Activated CD4-positive, alpha-beta T cell treated with anti-CD3 and anti-CD28 coated beads for 48 hours (primary cell): ENCODE results near the gene TRAF3.

Experiments used
- DNase-seq: peaks from one replicate; pipeline ENCODE4 v3.0.0-alpha.2; 2020

Gene TRAF3, protein sequence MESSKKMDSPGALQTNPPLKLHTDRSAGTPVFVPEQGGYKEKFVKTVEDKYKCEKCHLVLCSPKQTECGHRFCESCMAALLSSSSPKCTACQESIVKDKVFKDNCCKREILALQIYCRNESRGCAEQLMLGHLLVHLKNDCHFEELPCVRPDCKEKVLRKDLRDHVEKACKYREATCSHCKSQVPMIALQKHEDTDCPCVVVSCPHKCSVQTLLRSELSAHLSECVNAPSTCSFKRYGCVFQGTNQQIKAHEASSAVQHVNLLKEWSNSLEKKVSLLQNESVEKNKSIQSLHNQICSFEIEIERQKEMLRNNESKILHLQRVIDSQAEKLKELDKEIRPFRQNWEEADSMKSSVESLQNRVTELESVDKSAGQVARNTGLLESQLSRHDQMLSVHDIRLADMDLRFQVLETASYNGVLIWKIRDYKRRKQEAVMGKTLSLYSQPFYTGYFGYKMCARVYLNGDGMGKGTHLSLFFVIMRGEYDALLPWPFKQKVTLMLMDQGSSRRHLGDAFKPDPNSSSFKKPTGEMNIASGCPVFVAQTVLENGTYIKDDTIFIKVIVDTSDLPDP

DNA sequence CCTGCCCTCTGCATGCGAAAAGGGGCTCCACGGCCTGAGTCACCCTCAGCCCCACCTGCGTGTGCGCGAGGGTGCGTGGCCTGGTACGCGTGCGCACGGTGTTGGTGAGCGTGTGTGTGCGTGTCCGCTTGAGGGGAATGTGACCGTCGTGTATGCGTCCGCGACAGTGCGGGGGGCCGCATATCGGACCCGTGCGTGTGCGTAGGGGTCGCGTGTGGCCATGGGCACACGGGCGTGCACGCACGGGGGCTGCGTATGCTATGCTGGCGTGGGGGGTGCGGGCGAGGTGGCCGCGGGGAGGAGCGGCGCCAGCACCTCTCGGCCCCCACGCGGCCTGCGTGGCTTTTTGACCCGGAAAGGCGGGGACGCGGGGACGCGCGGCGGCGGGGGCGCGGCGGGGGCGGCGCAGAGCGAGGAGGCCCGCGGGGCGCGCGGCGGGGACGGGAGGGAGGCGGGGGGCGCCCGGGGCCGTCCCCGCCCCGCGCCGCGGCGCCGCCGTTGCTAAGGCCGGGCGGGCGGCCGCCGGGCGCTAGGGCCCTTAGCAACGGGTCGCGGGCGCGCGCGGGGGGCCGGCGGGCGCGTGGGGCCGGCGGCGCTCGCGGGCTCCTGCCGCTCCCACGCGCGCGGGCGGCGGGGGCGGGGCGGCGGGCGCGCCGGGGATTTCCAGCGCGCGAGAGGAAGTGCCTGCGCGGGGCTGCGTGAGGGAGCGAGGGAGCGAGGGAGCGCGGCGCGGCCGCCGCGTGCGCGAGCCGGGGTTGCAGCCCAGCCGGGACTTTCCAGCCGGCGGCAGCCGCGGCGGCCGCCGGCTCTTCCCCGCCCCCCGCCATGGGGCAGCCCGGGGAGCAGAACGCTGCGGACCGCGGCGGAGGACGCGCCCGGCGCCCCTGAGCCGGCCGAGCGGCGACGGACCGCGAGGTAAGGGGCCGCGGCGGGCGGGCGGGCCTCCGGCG, at the start of gene TRAF3:
Gene TRAF3 (plus strand): TSS at position 689 of the 950 bp plus-strand sequence. CDS start 92,753 bp downstream, outside the sequence.
- peak; percentile 84 for DNase-seq

GRCh38 chr14:102728501-102728900, 48.7 kb upstream of the TRAF3 start:
- DNase-seq = no peak

DNA sequence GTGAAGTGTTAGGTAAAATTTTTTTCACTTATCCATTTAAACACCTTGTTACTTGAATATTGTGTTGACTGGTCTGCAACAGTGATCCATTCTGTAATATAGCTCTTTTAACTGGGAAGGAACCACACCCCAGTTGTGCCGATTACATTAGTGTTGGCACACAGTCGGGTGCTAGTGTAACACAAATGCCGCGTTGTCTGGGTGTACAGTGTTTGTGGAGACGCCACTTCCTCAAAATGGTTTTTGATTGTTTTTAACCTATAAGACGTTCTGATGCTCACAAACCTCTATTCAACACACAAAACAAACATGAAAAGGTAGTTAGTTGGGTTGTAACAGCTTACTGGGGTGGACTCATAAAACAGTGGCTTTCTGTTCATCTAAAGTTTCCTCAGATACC, 48.0 kb upstream of the TRAF3 start:
- DNase-seq = no peak

GRCh38 chr14:102729825-102730224, 47.4 kb upstream of the TRAF3 start:
- DNase-seq = no peak

DNA sequence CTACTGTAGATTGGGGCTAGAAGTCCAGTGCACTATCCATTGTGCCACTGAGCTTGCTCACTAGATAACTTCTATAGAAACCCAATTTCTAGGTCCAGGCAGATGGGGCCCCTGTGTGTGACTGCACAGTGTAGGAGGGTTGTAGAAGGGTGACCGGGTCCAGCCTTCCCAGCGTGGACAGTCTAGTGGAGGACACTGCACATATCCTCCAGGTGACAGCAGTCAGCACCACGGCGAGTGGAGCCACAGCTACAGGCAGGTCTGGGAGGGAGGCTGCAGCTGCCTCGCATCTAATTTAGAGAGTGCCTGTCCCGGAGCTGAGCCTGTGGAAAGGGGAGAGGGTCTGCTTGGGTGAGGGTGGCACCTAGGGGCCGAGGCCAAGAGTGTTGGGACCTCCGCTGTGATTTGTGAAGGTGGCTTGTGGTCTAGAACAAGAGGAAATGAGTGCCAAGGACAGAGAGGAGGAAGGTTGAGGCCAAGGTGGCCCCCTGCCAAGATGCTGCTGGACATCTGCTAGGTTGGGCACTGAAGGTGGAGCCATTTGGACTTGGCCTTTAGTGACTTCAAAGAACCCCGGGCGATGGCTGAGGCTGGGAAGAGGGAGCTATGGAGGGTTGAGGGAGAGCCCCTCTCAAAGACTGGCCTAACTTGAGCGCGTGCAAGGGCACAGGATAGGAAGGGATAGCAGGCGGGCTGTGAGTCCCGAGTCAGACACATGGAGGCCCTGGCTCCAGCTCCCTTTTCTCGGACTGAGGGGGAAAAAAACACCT, 46.0 kb upstream of the TRAF3 start:
- DNase-seq = no peak

- no peak for DNase-seq
These were observed 45.1 kb upstream of the TRAF3 start for GRCh38 chr14:102731871-102732800.

DNA sequence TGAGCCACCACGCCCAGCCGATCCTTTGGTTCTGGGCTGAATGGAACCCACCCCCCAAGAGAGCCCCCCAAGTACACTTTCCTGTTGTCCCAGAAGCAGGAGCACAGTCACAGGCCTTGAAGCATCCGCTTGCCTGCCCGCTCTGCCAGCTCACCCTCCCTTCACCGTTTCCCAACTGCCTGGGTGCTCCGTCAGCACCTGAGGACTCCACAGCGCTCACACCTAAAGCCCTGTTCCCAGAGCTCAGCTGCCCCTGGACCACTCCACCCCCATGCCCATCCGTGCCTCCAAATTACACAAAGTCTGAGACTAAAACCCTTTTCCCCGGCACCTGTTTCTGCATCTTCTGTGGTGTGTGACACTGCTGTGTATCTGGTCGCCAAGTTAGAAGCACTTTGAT, 44.3 kb upstream of the TRAF3 start:
- DNase-seq = no peak

GRCh38 chr14:102733326-102733725, 43.9 kb upstream of the TRAF3 start:
- no peak for DNase-seq

GRCh38 chr14:102734436-102734835, 42.8 kb upstream of the TRAF3 start:
- no peak for DNase-seq

DNA sequence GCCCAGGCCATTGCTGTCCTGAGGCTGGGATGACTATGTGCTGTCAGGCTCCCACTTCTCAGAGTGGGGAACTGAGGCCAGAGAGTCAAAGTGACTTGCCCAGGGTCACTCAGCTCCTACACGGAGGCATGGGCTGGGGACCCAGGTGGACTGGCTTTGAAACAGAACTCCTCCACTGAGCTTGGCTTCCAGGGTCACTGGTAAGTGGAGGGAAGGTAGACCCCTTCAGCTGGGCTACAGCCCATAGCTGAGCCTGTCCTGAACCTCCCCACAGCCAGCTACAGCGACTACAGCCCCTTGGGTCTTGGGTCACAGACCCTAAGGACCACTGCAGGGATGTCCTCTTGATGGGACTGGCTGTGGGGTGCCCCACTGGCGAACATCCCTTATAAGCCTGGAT, 40.3 kb upstream of the TRAF3 start:
- DNase-seq = no peak

- no peak for DNase-seq
These were observed 39.6 kb upstream of the TRAF3 start for GRCh38 chr14:102737402-102738372.

DNA sequence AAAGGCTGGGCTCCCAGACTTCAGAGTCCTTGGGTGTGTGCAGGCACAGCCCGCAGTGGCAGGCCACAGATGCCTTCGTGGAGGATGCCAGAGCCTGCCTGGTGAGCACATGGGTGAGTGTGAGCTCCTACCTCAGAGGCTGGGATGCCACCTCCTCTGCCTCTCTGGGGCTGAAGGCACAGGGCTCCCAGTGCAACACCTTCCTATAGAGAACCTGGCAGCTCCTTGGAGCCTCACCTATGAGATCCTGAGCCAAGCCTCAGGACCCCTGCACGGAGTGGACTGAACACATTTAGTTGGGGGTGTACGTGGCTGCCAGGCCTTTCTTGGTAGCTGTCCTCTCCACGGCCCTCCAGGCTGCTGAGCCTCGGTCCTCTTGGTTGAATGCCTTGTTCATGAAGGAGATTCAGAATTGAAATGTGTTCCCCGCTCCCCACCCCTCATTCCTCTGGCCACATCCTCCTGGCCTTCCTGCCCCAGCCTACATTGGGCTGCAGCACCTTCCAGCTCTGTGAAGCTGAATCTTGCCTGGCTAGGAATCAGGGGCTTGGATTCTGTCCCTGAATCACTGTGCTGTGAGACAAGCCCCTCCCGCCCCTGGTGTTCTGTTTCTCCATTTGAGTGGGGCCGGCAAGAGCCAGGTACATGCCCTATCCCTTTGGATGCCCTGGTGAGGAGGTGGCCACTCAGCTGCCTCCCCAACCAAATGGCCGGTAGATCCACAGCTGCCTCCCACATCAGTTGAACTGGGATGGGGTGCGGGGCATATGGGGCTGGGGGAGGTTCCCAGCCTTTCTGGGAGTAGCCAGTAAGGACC, 38.7 kb upstream of the TRAF3 start:
- DNase-seq = no peak

GRCh38 chr14:102739190-102739469, 38.1 kb upstream of the TRAF3 start:
- no peak for DNase-seq

DNA sequence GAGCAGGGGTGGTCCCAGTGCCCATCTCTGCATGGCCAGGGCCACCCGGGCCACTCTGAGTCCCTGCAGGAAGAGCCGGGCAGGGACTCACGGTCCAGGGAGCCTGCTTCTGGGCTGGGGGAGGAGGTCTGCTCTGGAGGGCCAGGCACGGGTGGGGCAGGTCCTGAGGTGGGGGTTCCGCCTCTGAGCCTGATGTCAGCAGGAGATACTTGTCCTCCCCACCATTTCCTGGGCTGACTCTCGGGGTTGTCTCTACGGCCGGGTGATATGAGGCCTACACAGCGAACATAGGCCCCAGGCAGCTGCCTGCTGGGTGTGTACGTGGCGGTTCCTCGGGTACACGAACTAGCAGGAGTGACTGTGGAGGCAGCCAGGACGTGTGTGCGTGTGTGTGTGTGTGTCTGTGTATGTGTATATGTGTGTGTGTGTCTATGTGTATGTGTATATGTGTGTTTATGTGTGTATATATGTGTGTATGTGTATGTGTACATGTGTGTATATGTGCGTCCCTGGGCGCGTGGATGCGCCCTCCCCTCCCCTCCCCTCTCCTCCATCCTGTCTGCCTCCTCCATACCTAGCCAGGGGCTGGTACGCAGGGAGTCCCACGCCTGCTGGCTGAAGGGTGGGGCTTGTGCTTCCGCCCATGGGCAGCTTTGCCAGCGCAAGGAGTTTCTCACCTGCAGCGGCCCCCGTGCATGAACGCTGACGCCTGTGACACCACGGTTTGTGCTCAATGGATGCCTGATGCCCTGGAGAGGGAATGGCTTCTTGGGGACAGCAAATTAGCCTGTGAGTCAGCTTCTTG, 30.4 kb upstream of the TRAF3 start:
- no peak for DNase-seq

DNA sequence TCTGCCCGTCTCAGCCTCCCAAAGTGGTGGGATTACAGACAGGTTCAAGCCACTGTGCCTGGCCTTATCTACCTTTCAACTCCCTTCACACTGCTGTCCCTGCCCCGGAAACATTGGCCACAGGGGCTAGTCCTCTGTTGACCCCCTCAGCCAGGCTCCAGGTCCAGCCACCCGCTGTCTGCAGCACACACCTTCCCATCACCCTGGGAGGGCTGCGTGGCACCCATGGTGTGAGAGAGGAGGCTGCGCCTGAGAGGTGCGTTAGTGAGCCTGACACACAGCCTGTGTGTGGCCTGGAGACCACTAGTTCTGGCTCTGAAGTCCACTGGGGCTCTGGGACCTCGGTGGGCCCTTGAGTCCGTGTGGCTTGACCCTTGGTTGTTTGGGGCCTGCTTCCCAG, 28.4 kb upstream of the TRAF3 start:
- DNase-seq = no peak

GRCh38 chr14:102749393-102750305, 27.6 kb upstream of the TRAF3 start:
- no peak for DNase-seq

- DNase-seq = no peak
These were observed 26.9 kb upstream of the TRAF3 start for GRCh38 chr14:102750376-102750775.

- DNase-seq = no peak
These were observed 26.2 kb upstream of the TRAF3 start for GRCh38 chr14:102751088-102751487.
